ENCODE results near the gene EXOC3L2. TPM values are rescaled to one million over a fixed set of nuclear protein-coding genes. Genes with fewer than 3 reads are reported as not detected.

EXOC3L2 gene
- total RNA-seq, 1 experiment from 2014 or later: 0.08 TPM

- H3K27ac ChIP-seq (ENCODE audit: low read length): no peak overlapping the region
- BruUV-seq (replicated peaks): no TSS peak
- no peaks in the 10 kb centered on the region for H3K4me1 ChIP-seq (ENCODE audit: control insufficient read depth, insufficient read depth, low read length)
- no peaks in the 10 kb centered on the region for H3K27me3 ChIP-seq (ENCODE audit: control insufficient read depth, insufficient read depth, low read length)
- no peaks in the 10 kb centered on the region for H3K9me3 ChIP-seq (ENCODE audit: control insufficient read depth, insufficient read depth, low read depth, low read length)
- ChIA-PET CTCF (interaction anchor here (0.7 kb wide), 1 partner anchor 54 kb away, joined by 7 read pairs; no protein-coding TSS in a partner anchor), POLR2A (no interaction called here)
- in situ Hi-C loops (cut with HindIII; ENCODE audit: low pct_unique_long_range_greater_than_20kb, low sequenced_read_pairs): no loop called here
- intact Hi-C loops (cut with micrococcal nuclease; ENCODE audit: unreplicated experiment): loop anchor here (10.0 kb wide), 1 partner anchor 128 kb away; no protein-coding TSS in a partner anchor
- no peak for ATAC-seq
- no peak overlapping the region for H3K4me3 ChIP-seq (ENCODE audit: low read depth in 2 of 2, low read length in 2 of 2)
- TF ChIP-seq CTCF (IDR thresholded peaks at IDR 0.05): no peak
- no peak for TF ChIP-seq SIN3A (IDR thresholded peaks at IDR 0.05; ENCODE audit: borderline replicate concordance, insufficient read depth, low read depth, low read length)
- TF ChIP-seq REST (IDR thresholded peaks at IDR 0.05; ENCODE audit: insufficient read depth in 1 of 2, low read depth in 2 of 2, low read length in 1 of 2): no peak
- no peak for TF ChIP-seq TCF7L2 (IDR thresholded peaks at IDR 0.05; ENCODE audit: low read depth, low read length)
- no peak for TF ChIP-seq POLR2AphosphoS5 (IDR thresholded peaks at IDR 0.05; ENCODE audit: low read depth, low read length)
- H3K36me3 ChIP-seq (ENCODE audit: control insufficient read depth, insufficient read depth, low read length): no peaks in the 10 kb centered on the region
- no peak for DNase-seq (ENCODE audit: low read depth, low spot score)
Observed at GRCh38 chr19:45206328-45206727, 38.9 kb downstream of the EXOC3L2 start.

- ATAC-seq (no peak), DNase-seq (ENCODE audit: low read depth, low spot score) (no peak)
- intact Hi-C loops (cut with micrococcal nuclease; ENCODE audit: unreplicated experiment): loop anchor here (10.0 kb wide), 1 partner anchor 129 kb away; no protein-coding TSS in a partner anchor
- Histone ChIP-seq H3K4me3 (ENCODE audit: low read depth in 2 of 2, low read length in 2 of 2) (no peak overlapping the region), H3K4me1 (ENCODE audit: control insufficient read depth, insufficient read depth, low read length) (no peaks in the 10 kb centered on the region), H3K36me3 (ENCODE audit: control insufficient read depth, insufficient read depth, low read length) (no peaks in the 10 kb centered on the region), H3K27me3 (ENCODE audit: control insufficient read depth, insufficient read depth, low read length) (no peaks in the 10 kb centered on the region), H3K27ac (ENCODE audit: low read length) (no peak overlapping the region), H3K9me3 (ENCODE audit: control insufficient read depth, insufficient read depth, low read depth, low read length) (no peaks in the 10 kb centered on the region)
- in situ Hi-C loops (cut with HindIII; ENCODE audit: low pct_unique_long_range_greater_than_20kb, low sequenced_read_pairs): no loop called here
- ChIA-PET CTCF (no interaction called here), POLR2A (no interaction called here)
- no peak for TF ChIP-seq CTCF (IDR thresholded peaks at IDR 0.05)
- no peak for TF ChIP-seq REST (IDR thresholded peaks at IDR 0.05; ENCODE audit: insufficient read depth in 1 of 2, low read depth in 2 of 2, low read length in 1 of 2)
- TF ChIP-seq POLR2AphosphoS5 (IDR thresholded peaks at IDR 0.05; ENCODE audit: low read depth, low read length): no peak
- TF ChIP-seq SIN3A (IDR thresholded peaks at IDR 0.05; ENCODE audit: borderline replicate concordance, insufficient read depth, low read depth, low read length): no peak
- TF ChIP-seq TCF7L2 (IDR thresholded peaks at IDR 0.05; ENCODE audit: low read depth, low read length): no peak
- BruUV-seq (replicated peaks): no TSS peak
Observed at GRCh38 chr19:45205810-45206209, 39.4 kb downstream of the EXOC3L2 start.

Measured in Panc1 (cell line).